HepG2 (cell line): Measurements from ENCODE around the gene ZMIZ1. TPM values are rescaled to one million over a fixed set of nuclear protein-coding genes. Genes with fewer than 3 reads are reported as not detected.

Experiments used
- RXRA ChIP-seq: sonication (generic); formaldehyde crosslinking; IDR thresholded peaks from 2 replicates; pipeline ENCODE4 v1.5.1; 2020; ENCODE audit warnings: missing genetic modification reagents
- SRSF4 ChIP-seq: fragments of 200-400 bp; formaldehyde crosslinking; IDR thresholded peaks from one replicate; pipeline ENCODE4 v1.6.1; 2018; ENCODE audit warnings: mild to moderate bottlenecking, low read depth, low read length, moderate library complexity; ENCODE audit not compliant: poor library complexity, severe bottlenecking
- ZBTB21 ChIP-seq: sonication (generic); formaldehyde crosslinking; IDR thresholded peaks from 2 replicates; pipeline ENCODE4 v1.4.0; 2020; ENCODE audit warnings: missing genetic modification reagents
- ZSCAN25 ChIP-seq: sonication (generic); formaldehyde crosslinking; IDR thresholded peaks from 2 replicates; pipeline ENCODE4 v1.8.0; 2022; ENCODE audit warnings: mild to moderate bottlenecking, missing genetic modification reagents
- polyA plus RNA-seq, 8 experiments: library from polyadenylated mRNA; depleted of rRNA in 3 of 8; stranded (reverse) in 7 of 8; unstranded in 1 of 8; fragments of >200 nt; fragmentation: Illumina TruSeq in 4 of 8; extraction: Trizol in 4 of 8; gene quantifications; 2 replicates each; pipeline versions ENCODE4 v1.2.1 to v1.2.3, GENCODE V29; 2011 to 2016; ENCODE audit warnings: low read depth in 4 of 8, missing spikeins in 1 of 8, mixed read lengths in 1 of 8; ENCODE audit not compliant: insufficient read depth in 1 of 8
- total RNA-seq, 5 experiments: library from RNA; depleted of rRNA; stranded (reverse); fragments of >200 nt; fragmentation: Illumina TruSeq; extraction: Trizol; gene quantifications; 2 replicates each; pipeline ENCODE4 v1.2.3, GENCODE V29; 2016; ENCODE audit warnings: low read depth in 1 of 5
- TF ChIP-seq, protein P1 (sequence below): sonication (generic); formaldehyde crosslinking; IDR thresholded peaks from 2 replicates; pipeline ENCODE4 v1.4.0; 2020; ENCODE audit warnings: missing genetic modification reagents
- TF ChIP-seq, protein P2 (sequence below): sonication (generic); formaldehyde crosslinking; IDR thresholded peaks from 2 replicates; pipeline ENCODE4 v1.5.0; 2020; ENCODE audit warnings: mild to moderate bottlenecking, missing genetic modification reagents

ZMIZ1 gene
- total and polyA plus RNA-seq, 2 of the 13 experiments (the other 11 are each of a cell fraction or from before 2014, with no cell fraction given), result 5.3 to 10.2 TPM

DNA sequence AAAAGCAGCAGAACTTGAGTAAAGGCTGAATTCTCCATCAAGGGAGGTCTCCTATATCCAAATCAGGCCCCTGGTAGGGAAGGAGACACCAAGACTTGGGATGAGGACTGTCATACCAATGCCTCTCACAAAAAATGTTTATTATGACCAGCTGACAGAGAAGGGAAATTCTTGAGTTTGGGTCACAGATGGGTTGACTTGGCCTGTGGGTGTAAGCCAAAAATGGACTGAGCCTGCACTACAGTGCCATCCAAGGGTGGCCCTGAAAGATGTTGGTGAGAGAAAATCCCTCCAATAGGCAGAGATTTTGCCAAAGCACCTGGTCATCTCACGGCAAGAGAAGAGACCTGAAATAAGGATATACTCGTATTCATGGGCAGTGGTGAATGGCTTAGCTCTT is 251.6 kb downstream of the ZMIZ1 start (continued):
- TF ChIP-seq, protein P1, sequence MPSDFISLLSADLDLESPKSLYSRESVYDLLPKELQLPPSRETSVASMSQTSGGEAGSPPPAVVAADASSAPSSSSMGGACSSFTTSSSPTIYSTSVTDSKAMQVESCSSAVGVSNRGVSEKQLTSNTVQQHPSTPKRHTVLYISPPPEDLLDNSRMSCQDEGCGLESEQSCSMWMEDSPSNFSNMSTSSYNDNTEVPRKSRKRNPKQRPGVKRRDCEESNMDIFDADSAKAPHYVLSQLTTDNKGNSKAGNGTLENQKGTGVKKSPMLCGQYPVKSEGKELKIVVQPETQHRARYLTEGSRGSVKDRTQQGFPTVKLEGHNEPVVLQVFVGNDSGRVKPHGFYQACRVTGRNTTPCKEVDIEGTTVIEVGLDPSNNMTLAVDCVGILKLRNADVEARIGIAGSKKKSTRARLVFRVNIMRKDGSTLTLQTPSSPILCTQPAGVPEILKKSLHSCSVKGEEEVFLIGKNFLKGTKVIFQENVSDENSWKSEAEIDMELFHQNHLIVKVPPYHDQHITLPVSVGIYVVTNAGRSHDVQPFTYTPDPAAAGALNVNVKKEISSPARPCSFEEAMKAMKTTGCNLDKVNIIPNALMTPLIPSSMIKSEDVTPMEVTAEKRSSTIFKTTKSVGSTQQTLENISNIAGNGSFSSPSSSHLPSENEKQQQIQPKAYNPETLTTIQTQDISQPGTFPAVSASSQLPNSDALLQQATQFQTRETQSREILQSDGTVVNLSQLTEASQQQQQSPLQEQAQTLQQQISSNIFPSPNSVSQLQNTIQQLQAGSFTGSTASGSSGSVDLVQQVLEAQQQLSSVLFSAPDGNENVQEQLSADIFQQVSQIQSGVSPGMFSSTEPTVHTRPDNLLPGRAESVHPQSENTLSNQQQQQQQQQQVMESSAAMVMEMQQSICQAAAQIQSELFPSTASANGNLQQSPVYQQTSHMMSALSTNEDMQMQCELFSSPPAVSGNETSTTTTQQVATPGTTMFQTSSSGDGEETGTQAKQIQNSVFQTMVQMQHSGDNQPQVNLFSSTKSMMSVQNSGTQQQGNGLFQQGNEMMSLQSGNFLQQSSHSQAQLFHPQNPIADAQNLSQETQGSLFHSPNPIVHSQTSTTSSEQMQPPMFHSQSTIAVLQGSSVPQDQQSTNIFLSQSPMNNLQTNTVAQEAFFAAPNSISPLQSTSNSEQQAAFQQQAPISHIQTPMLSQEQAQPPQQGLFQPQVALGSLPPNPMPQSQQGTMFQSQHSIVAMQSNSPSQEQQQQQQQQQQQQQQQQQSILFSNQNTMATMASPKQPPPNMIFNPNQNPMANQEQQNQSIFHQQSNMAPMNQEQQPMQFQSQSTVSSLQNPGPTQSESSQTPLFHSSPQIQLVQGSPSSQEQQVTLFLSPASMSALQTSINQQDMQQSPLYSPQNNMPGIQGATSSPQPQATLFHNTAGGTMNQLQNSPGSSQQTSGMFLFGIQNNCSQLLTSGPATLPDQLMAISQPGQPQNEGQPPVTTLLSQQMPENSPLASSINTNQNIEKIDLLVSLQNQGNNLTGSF, result no peak
- TF ChIP-seq, protein P2, sequence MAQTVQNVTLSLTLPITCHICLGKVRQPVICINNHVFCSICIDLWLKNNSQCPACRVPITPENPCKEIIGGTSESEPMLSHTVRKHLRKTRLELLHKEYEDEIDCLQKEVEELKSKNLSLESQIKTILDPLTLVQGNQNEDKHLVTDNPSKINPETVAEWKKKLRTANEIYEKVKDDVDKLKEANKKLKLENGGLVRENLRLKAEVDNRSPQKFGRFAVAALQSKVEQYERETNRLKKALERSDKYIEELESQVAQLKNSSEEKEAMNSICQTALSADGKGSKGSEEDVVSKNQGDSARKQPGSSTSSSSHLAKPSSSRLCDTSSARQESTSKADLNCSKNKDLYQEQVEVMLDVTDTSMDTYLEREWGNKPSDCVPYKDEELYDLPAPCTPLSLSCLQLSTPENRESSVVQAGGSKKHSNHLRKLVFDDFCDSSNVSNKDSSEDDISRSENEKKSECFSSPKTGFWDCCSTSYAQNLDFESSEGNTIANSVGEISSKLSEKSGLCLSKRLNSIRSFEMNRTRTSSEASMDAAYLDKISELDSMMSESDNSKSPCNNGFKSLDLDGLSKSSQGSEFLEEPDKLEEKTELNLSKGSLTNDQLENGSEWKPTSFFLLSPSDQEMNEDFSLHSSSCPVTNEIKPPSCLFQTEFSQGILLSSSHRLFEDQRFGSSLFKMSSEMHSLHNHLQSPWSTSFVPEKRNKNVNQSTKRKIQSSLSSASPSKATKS (CRISPR knock-in tag), result no peak
- TF ChIP-seq SRSF4 (no peak), ZBTB21 (no peak), ZSCAN25 (CRISPR knock-in tag) (no peak), RXRA (CRISPR knock-in tag) (no peak)
